GM23338 (cell line): ENCODE results near the gene AP4E1. TPM values are rescaled to one million over a fixed set of nuclear protein-coding genes. Genes with fewer than 3 reads are reported as not detected.

ENCODE experiments used
- ATAC-seq: fragments of 200-7000 bp; cut with Tn5 transposase; 3 replicates; pipeline ENCODE4 v1.9.1; 2020
- DNase-seq: peaks from one replicate; pipeline ENCODE4 v3.0.0-alpha.2; 2015; ENCODE audit warnings: low spot score
- H2AFZ ChIP-seq: fragments of 200-600 bp; sonication (generic); 2 replicates; pipeline ENCODE4 v1.8.0; 2016; ENCODE audit warnings: antibody characterized with exemption, mild to moderate bottlenecking, moderate library complexity
- H3F3A ChIP-seq: fragments of 200-600 bp; sonication (generic); replicated peaks from 2 replicates; pipeline ENCODE4 v1.8.0; 2017; ENCODE audit warnings: antibody characterized with exemption, mixed run types, low read depth
- H3K27ac ChIP-seq: fragments of 200-600 bp; sonication (generic); 2 replicates; pipeline ENCODE4 v1.6.1; 2016; ENCODE audit warnings: low read depth
- H3K27me3 ChIP-seq: fragments of 200-600 bp; sonication (generic); 2 replicates; pipeline ENCODE4 v1.8.0; 2016; ENCODE audit warnings: mild to moderate bottlenecking, mixed run types, moderate library complexity; ENCODE audit not compliant: insufficient read depth
- H3K36me3 ChIP-seq: fragments of 200-600 bp; sonication (generic); 2 replicates; pipeline ENCODE4 v1.8.0; 2016; ENCODE audit warnings: mild to moderate bottlenecking; ENCODE audit not compliant: insufficient read depth
- H3K4me1 ChIP-seq: fragments of 200-600 bp; sonication (generic); 2 replicates; pipeline ENCODE4 v1.8.0; 2016; ENCODE audit warnings: mild to moderate bottlenecking, moderate library complexity; ENCODE audit not compliant: insufficient read depth
- H3K4me2 ChIP-seq: fragments of 200-600 bp; sonication (generic); 2 replicates; pipeline ENCODE4 v1.7.1; 2017; ENCODE audit warnings: mixed run types
- H3K4me3 ChIP-seq: fragments of 200-600 bp; sonication (generic); 2 replicates; pipeline ENCODE4 v1.6.1; 2016; ENCODE audit warnings: mixed run types
- H3K79me2 ChIP-seq: fragments of 200-600 bp; sonication (generic); replicated peaks from 2 replicates; pipeline ENCODE4 v1.8.0; 2017; ENCODE audit warnings: mild to moderate bottlenecking; ENCODE audit not compliant: insufficient read depth
- H3K9me2 ChIP-seq: fragments of 200-600 bp; sonication (generic); 2 replicates; pipeline ENCODE4 v1.8.0; 2017; ENCODE audit not compliant: insufficient read depth
- H4K20me1 ChIP-seq: fragments of 200-600 bp; sonication (generic); replicated peaks from 2 replicates; pipeline ENCODE4 v1.8.0; 2017; ENCODE audit warnings: mild to moderate bottlenecking; ENCODE audit not compliant: insufficient read depth
- H3K27ac Mint-ChIP-seq: 2 replicates; pipeline ENCODE4 v1.8.0; 2020; ENCODE audit warnings: inconsistent platforms, mild to moderate bottlenecking, moderate library complexity, mixed read lengths
- H3K27me3 Mint-ChIP-seq: 3 replicates; pipeline ENCODE4 v1.8.0; 2022; ENCODE audit warnings: low read depth, mild to moderate bottlenecking, moderate library complexity, mixed read lengths, inconsistent platforms; ENCODE audit not compliant: insufficient read depth, poor library complexity
- H3K36me3 Mint-ChIP-seq: 3 replicates; pipeline ENCODE4 v1.8.0; 2021; ENCODE audit warnings: low read depth, mild to moderate bottlenecking, inconsistent platforms, moderate library complexity, mixed read lengths
- H3K4me1 Mint-ChIP-seq: 3 replicates; pipeline ENCODE4 v1.8.0; 2020; ENCODE audit warnings: mild to moderate bottlenecking, inconsistent platforms, mixed read lengths
- H3K4me3 Mint-ChIP-seq: 3 replicates; pipeline ENCODE4 v1.8.0; 2021; ENCODE audit warnings: moderate library complexity, mild to moderate bottlenecking, inconsistent platforms, mixed read lengths
- H3K9me3 Mint-ChIP-seq: 3 replicates; pipeline ENCODE4 v1.8.0; 2020; ENCODE audit warnings: moderate library complexity, mild to moderate bottlenecking, inconsistent platforms, mixed read lengths
- CREB1 ChIP-seq: fragments of 250-450 bp; sonication (Bioruptor Pico); IDR thresholded peaks from 2 replicates; pipeline ENCODE4 v1.5.0; 2020; ENCODE audit warnings: low read depth, mild to moderate bottlenecking, moderate library complexity
- ETS1 ChIP-seq: IDR thresholded peaks from 2 replicates; pipeline ENCODE4 v1.6.1; 2016; ENCODE audit warnings: antibody characterized with exemption
- EZH2 ChIP-seq: fragments of 200-600 bp; sonication (generic); IDR thresholded peaks from one replicate; pipeline ENCODE4 v1.8.0; 2017; ENCODE audit warnings: antibody characterized with exemption, mild to moderate bottlenecking, low read depth; ENCODE audit not compliant: unreplicated experiment
- POLR2AphosphoS5 ChIP-seq: IDR thresholded peaks from 2 replicates; pipeline ENCODE4 v1.6.1; 2016; ENCODE audit warnings: antibody characterized with exemption, low read depth
- REST ChIP-seq: IDR thresholded peaks from one replicate; pipeline ENCODE4 v1.6.1; 2018; ENCODE audit warnings: antibody characterized with exemption; ENCODE audit not compliant: unreplicated experiment
- polyA plus RNA-seq: library from polyadenylated mRNA; unstranded; fragments of >200 nt; fragmentation: Nextera tagmentation; extraction: Ambion mirVana; gene quantifications from 2 replicates; pipeline ENCODE4 v1.2.1, GENCODE V29; 2016
- total RNA-seq: library from RNA; depleted of rRNA; stranded (reverse); fragments of >200 nt; shearing (Covaris generic); gene quantifications from 2 replicates; pipeline ENCODE4 v1.2.3, GENCODE V29; 2014
- TF ChIP-seq, protein P1 (sequence below): fragments of 250-450 bp; sonication (Bioruptor Pico); IDR thresholded peaks from 2 replicates; pipeline ENCODE4 v1.5.0; 2020; ENCODE audit warnings: mild to moderate bottlenecking, moderate library complexity

The AP4E1 gene
- total and polyA plus RNA-seq, 2 experiments from 2014 or later, result 4.4 to 15.4 TPM

DNA sequence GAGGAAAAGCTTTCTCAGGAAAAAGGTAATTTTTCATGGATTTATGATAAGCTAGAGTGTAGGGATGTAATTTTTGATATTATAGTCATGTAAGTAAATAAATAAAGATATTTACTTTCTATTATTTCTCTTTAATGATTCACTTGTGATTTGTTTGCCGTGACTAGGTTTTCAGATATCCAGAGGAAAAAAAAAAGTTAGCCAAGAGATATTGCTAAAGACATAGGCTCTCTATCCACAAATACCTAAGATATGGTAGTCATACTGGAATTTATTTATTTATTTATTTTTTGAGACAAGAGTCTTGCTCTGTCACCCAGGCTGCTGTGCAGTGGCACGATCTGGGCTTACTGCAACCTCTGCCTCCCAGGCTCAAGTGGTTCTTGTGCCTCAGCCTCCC is 59.9 kb downstream of the AP4E1 start:
- Mint-ChIP-seq H3K4me1 (no peaks in the 10 kb centered on the region), H3K27me3 (no peaks in the 10 kb centered on the region), H3K36me3 (peaks cover 40% of the 10 kb centered on the region), H3K27ac (no peak overlapping the region), H3K4me3 (no peak overlapping the region), H3K9me3 (peaks cover 9% of the 10 kb centered on the region)
- H3K27me3 ChIP-seq, result no peaks in the 10 kb centered on the region
- no peak overlapping the region for H3K4me2 ChIP-seq
- no peak overlapping the region for H3K4me3 ChIP-seq
- no peak for TF ChIP-seq POLR2AphosphoS5
- TF ChIP-seq REST, result no peak
- no peak for TF ChIP-seq EZH2
- TF ChIP-seq, protein P1, sequence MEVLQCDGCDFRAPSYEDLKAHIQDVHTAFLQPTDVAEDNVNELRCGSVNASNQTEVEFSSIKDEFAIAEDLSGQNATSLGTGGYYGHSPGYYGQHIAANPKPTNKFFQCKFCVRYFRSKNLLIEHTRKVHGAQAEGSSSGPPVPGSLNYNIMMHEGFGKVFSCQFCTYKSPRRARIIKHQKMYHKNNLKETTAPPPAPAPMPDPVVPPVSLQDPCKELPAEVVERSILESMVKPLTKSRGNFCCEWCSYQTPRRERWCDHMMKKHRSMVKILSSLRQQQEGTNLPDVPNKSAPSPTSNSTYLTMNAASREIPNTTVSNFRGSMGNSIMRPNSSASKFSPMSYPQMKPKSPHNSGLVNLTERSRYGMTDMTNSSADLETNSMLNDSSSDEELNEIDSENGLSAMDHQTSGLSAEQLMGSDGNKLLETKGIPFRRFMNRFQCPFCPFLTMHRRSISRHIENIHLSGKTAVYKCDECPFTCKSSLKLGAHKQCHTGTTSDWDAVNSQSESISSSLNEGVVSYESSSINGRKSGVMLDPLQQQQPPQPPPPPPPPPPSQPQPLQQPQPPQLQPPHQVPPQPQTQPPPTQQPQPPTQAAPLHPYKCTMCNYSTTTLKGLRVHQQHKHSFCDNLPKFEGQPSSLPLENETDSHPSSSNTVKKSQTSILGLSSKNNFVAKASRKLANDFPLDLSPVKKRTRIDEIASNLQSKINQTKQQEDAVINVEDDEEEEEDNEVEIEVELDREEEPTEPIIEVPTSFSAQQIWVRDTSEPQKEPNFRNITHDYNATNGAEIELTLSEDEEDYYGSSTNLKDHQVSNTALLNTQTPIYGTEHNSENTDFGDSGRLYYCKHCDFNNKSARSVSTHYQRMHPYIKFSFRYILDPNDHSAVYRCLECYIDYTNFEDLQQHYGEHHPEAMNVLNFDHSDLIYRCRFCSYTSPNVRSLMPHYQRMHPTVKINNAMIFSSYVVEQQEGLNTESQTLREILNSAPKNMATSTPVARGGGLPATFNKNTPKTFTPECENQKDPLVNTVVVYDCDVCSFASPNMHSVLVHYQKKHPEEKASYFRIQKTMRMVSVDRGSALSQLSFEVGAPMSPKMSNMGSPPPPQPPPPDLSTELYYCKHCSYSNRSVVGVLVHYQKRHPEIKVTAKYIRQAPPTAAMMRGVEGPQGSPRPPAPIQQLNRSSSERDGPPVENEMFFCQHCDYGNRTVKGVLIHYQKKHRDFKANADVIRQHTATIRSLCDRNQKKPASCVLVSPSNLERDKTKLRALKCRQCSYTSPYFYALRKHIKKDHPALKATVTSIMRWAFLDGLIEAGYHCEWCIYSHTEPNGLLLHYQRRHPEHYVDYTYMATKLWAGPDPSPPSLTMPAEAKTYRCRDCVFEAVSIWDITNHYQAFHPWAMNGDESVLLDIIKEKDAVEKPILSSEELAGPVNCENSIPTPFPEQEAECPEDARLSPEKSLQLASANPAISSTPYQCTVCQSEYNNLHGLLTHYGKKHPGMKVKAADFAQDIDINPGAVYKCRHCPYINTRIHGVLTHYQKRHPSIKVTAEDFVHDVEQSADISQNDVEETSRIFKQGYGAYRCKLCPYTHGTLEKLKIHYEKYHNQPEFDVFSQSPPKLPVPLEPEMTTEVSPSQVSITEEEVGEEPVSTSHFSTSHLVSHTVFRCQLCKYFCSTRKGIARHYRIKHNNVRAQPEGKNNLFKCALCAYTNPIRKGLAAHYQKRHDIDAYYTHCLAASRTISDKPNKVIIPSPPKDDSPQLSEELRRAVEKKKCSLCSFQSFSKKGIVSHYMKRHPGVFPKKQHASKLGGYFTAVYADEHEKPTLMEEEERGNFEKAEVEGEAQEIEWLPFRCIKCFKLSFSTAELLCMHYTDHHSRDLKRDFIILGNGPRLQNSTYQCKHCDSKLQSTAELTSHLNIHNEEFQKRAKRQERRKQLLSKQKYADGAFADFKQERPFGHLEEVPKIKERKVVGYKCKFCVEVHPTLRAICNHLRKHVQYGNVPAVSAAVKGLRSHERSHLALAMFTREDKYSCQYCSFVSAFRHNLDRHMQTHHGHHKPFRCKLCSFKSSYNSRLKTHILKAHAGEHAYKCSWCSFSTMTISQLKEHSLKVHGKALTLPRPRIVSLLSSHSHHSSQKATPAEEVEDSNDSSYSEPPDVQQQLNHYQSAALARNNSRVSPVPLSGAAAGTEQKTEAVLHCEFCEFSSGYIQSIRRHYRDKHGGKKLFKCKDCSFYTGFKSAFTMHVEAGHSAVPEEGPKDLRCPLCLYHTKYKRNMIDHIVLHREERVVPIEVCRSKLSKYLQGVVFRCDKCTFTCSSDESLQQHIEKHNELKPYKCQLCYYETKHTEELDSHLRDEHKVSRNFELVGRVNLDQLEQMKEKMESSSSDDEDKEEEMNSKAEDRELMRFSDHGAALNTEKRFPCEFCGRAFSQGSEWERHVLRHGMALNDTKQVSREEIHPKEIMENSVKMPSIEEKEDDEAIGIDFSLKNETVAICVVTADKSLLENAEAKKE (CRISPR knock-in tag), result no peak
- no peak for TF ChIP-seq ETS1
- no peak for TF ChIP-seq CREB1 (CRISPR knock-in tag)
- H3K36me3 ChIP-seq, result peaks cover 15% of the 10 kb centered on the region; the same call in 1 of the 2 replicates
- H3K27ac ChIP-seq, result no peak overlapping the region
- no peaks in the 10 kb centered on the region for H3K9me2 ChIP-seq
- DNase-seq (no peak), ATAC-seq (no peak)
- no peaks in the 10 kb centered on the region for H4K20me1 ChIP-seq
- H2AFZ ChIP-seq, result no peak overlapping the region
- H3F3A ChIP-seq, result no peaks in the 10 kb centered on the region
- H3K79me2 ChIP-seq, result no peaks in the 10 kb centered on the region
- H3K4me1 ChIP-seq, result no peaks in the 10 kb centered on the region
